ENCODE data around the gene MAN1C1. TPM values are rescaled to one million over a fixed set of nuclear protein-coding genes. Genes with fewer than 3 reads are reported as not detected.
"Not testable (repeated sequence)": the region's sequence is repeated elsewhere in the genome, so short reads cannot be mapped to it uniquely, and the experiment has no call there.

MAN1C1 gene
- total RNA-seq, 1 donor from 2014 or later = 0.20 TPM

GRCh38 chr1:25697435-25698217, 81.0 kb downstream of the MAN1C1 start:
- intact Hi-C loops (cut with micrococcal nuclease) = no loop called here
- no peak for ATAC-seq (ENCODE audit: low read depth)
- no peak for TF ChIP-seq CTCF (IDR thresholded peaks at IDR 0.05)
- H3K36me3 Mint-ChIP-seq (ENCODE audit: low read depth) = no peaks in the 10 kb centered on the region
- ChIA-PET CTCF (no interaction called here), POLR2A (no interaction called here)
- no peaks in the 10 kb centered on the region for H3K9me3 Mint-ChIP-seq
- peaks cover 7% of the 10 kb centered on the region for H3K27me3 Mint-ChIP-seq
- H3K27ac Mint-ChIP-seq = no peak overlapping the region
- no peaks in the 10 kb centered on the region for H3K4me1 Mint-ChIP-seq
- no peak overlapping the region for H3K4me3 Mint-ChIP-seq
- no peak for DNase-seq

GRCh38 chr1:25698252-25698651, 81.7 kb downstream of the MAN1C1 start:
- H3K27ac Mint-ChIP-seq = no peak overlapping the region
- H3K4me1 Mint-ChIP-seq = no peaks in the 10 kb centered on the region
- ChIA-PET POLR2A (no interaction called here), CTCF (no interaction called here)
- DNase-seq (no peak), ATAC-seq (ENCODE audit: low read depth) (no peak)
- intact Hi-C loops (cut with micrococcal nuclease) = no loop called here
- H3K9me3 Mint-ChIP-seq = no peaks in the 10 kb centered on the region
- H3K4me3 Mint-ChIP-seq = no peak overlapping the region
- H3K36me3 Mint-ChIP-seq (ENCODE audit: low read depth) = no peaks in the 10 kb centered on the region
- peaks cover 7% of the 10 kb centered on the region for H3K27me3 Mint-ChIP-seq
- TF ChIP-seq CTCF (IDR thresholded peaks at IDR 0.05) = no peak

- H3K4me3 Mint-ChIP-seq; DNase-seq; H3K27me3 Mint-ChIP-seq; ATAC-seq (ENCODE audit: low read depth); intact Hi-C loops (cut with micrococcal nuclease); H3K9me3 Mint-ChIP-seq; H3K36me3 Mint-ChIP-seq (ENCODE audit: low read depth); POLR2A ChIA-PET; H3K4me1 Mint-ChIP-seq; CTCF ChIA-PET; H3K27ac Mint-ChIP-seq: not testable (repeated sequence)
Observed at GRCh38 chr1:25699059-25699458, 82.5 kb downstream of the MAN1C1 start.

- Mint-ChIP-seq H3K4me3 (no peak overlapping the region), H3K27ac (no peak overlapping the region), H3K9me3 (no peaks in the 10 kb centered on the region), H3K4me1 (no peaks in the 10 kb centered on the region), H3K36me3 (ENCODE audit: low read depth) (no peaks in the 10 kb centered on the region), H3K27me3 (peaks cover 7% of the 10 kb centered on the region)
- intact Hi-C loops (cut with micrococcal nuclease) = no loop called here
- no peak for TF ChIP-seq CTCF (IDR thresholded peaks at IDR 0.05)
- POLR2A ChIA-PET = no interaction called here
- CTCF ChIA-PET = no interaction called here
- ATAC-seq (ENCODE audit: low read depth) = no peak
- DNase-seq = no peak
Observed at GRCh38 chr1:25699500-25700143, 83.0 kb downstream of the MAN1C1 start.

- H3K27ac Mint-ChIP-seq = no peak overlapping the region
- POLR2A ChIA-PET = no interaction called here
- H3K36me3 Mint-ChIP-seq (ENCODE audit: low read depth) = no peaks in the 10 kb centered on the region
- CTCF ChIA-PET = no interaction called here
- H3K27me3 Mint-ChIP-seq = peaks cover 10% of the 10 kb centered on the region
- no peak overlapping the region for H3K4me3 Mint-ChIP-seq
- H3K4me1 Mint-ChIP-seq = no peaks in the 10 kb centered on the region
- intact Hi-C loops (cut with micrococcal nuclease) = no loop called here
- no peak for ATAC-seq (ENCODE audit: low read depth)
- DNase-seq = no peak
- H3K9me3 Mint-ChIP-seq = no peaks in the 10 kb centered on the region
- no peak for TF ChIP-seq CTCF (IDR thresholded peaks at IDR 0.05)
Observed at GRCh38 chr1:25700144-25700523, 83.5 kb downstream of the MAN1C1 start.
